ENCODE data around the gene METTL17.

The METTL17 gene

DNA sequence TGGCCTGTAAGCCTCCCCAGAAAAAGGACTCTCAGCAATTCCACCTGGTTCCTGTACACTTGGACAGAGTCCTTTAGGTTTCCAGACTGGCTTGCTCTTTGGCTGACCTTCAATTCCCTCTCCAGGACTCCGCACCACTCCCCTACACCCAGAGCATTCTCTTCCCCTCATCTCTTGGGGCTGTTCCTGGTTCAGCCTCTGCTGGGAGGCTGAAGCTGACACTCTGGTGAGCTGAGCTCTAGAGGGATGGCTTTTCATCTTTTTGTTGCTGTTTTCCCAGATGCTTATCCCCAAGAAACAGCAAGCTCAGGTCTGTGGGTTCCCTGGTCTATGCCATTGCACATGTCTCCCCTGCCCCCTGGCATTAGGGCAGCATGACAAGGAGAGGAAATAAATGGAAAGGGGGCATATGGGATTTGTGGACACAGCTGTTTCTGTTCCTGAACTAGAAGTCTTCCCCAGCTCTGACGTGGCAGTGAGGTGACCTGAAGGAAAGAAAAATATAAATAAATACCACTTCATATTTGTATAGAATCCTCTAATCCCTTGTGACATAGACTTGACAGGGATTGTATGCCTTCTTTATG, 53.7 kb downstream of the METTL17 start:
- no peak for DNase-seq

DNA sequence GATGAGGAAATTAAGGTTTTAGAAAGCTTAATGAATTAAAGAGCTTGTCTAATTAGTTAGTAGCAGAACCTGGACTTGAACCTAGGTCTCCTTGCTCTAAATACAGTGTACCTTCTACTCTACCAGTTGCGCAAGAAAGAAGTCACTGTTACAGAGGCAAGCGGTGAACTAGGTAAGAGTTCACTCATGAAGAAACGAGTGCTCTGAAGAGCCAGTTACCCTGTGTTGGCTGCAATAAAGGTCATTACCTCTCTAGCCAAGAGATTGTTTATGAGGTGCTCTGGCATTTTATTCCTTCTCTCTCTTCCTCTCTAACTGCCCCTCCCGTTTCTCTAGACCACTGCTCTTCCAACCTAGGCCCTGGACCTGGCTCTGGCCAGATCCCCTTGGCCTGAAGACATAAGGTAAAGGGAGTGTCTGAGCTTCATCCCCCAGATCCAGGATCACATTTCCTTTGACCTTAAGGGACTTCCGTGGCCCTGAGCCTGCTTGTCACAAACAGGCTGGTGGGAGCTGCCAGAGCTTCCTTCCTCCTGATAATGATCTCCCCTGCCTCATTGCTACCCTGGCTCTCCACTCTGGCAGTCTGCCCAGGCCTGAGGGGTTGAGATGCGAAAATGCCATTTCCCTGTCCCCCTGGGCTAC, 54.3 kb downstream of the METTL17 start:
- DNase-seq, result no peak
